Measurements from ENCODE around the gene TEP1. TPM values are rescaled to one million over a fixed set of nuclear protein-coding genes. Genes with fewer than 3 reads are reported as not detected.

TEP1 gene
- total and polyA plus RNA-seq, 2 of the 13 experiments (the other 11 are each of a cell fraction or from before 2014, with no cell fraction given): 11.0 to 12.8 TPM

- TF ChIP-seq, protein P1, sequence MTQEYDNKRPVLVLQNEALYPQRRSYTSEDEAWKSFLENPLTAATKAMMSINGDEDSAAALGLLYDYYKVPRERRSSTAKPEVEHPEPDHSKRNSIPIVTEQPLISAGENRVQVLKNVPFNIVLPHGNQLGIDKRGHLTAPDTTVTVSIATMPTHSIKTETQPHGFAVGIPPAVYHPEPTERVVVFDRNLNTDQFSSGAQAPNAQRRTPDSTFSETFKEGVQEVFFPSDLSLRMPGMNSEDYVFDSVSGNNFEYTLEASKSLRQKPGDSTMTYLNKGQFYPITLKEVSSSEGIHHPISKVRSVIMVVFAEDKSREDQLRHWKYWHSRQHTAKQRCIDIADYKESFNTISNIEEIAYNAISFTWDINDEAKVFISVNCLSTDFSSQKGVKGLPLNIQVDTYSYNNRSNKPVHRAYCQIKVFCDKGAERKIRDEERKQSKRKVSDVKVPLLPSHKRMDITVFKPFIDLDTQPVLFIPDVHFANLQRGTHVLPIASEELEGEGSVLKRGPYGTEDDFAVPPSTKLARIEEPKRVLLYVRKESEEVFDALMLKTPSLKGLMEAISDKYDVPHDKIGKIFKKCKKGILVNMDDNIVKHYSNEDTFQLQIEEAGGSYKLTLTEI (CRISPR knock-in tag; conservative IDR thresholded peaks at IDR 0.05): no peak
- TF ChIP-seq SMARCE1 (IDR thresholded peaks at IDR 0.05; ENCODE audit: borderline replicate concordance): no peak
- TF ChIP-seq, protein P2, sequence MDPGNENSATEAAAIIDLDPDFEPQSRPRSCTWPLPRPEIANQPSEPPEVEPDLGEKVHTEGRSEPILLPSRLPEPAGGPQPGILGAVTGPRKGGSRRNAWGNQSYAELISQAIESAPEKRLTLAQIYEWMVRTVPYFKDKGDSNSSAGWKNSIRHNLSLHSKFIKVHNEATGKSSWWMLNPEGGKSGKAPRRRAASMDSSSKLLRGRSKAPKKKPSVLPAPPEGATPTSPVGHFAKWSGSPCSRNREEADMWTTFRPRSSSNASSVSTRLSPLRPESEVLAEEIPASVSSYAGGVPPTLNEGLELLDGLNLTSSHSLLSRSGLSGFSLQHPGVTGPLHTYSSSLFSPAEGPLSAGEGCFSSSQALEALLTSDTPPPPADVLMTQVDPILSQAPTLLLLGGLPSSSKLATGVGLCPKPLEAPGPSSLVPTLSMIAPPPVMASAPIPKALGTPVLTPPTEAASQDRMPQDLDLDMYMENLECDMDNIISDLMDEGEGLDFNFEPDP (CRISPR knock-in tag; conservative IDR thresholded peaks at IDR 0.05): no peak
- TF ChIP-seq ZNF619 (CRISPR knock-in tag; IDR thresholded peaks at IDR 0.05): peak; percentile 49; the same call in 1 of the 2 replicates
- TF ChIP-seq ZNF570 (CRISPR knock-in tag; IDR thresholded peaks at IDR 0.05; ENCODE audit: borderline replicate concordance): no peak
- TF ChIP-seq, protein P3, sequence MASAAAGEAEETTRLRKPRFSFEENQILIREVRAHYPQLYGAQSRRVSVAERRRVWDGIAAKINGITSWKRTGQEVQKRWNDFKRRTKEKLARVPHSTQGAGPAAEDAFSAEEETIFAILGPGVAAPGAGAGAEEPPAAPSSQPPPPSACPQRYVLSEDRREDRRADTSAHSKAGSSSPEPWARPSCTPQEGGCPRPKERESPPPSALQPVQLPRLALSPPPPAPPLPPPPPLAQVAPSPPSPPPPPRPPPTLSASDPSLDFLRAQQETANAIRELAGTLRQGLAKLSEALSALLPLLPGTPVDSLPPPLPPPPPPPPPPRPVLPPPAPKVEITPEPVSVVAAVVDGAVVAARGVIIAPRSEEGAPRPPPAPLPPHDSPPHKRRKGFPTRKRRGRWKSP (CRISPR knock-in tag; IDR thresholded peaks at IDR 0.05): no peak
- no peak for TF ChIP-seq FOXK2 (IDR thresholded peaks at IDR 0.05)
- TF ChIP-seq, protein P4, sequence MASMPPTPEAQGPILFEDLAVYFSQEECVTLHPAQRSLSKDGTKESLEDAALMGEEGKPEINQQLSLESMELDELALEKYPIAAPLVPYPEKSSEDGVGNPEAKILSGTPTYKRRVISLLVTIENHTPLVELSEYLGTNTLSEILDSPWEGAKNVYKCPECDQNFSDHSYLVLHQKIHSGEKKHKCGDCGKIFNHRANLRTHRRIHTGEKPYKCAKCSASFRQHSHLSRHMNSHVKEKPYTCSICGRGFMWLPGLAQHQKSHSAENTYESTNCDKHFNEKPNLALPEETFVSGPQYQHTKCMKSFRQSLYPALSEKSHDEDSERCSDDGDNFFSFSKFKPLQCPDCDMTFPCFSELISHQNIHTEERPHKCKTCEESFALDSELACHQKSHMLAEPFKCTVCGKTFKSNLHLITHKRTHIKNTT (CRISPR knock-in tag; IDR thresholded peaks at IDR 0.05): no peak
- TF ChIP-seq HNF4G (IDR thresholded peaks at IDR 0.05; ENCODE audit: borderline replicate concordance, low read depth, low read length): no peak
- no peak for TF ChIP-seq HNF4G (CRISPR knock-in tag; IDR thresholded peaks at IDR 0.05; ENCODE audit: borderline replicate concordance, low read depth)
- peak; percentile 35; the same call in 1 of the 2 replicates for TF ChIP-seq ZFP90 (CRISPR knock-in tag; IDR thresholded peaks at IDR 0.05; ENCODE audit: borderline replicate concordance)
- no peak for TF ChIP-seq GPN1 (CRISPR knock-in tag; IDR thresholded peaks at IDR 0.05; ENCODE audit: borderline replicate concordance)
- peak; percentile 93 for TF ChIP-seq ZNF501 (CRISPR knock-in tag; IDR thresholded peaks at IDR 0.05)
- TF ChIP-seq KDM3A (CRISPR knock-in tag; IDR thresholded peaks at IDR 0.05; ENCODE audit: low read depth): no peak
- no peak for TF ChIP-seq ZSCAN31 (CRISPR knock-in tag; IDR thresholded peaks at IDR 0.05; ENCODE audit: low read depth)
- no peak for TF ChIP-seq CCDC6 (CRISPR knock-in tag; IDR thresholded peaks at IDR 0.05)
- peak; percentile 95 for TF ChIP-seq MAX (IDR thresholded peaks at IDR 0.05)
- TF ChIP-seq NBN (conservative IDR thresholded peaks at IDR 0.05): no peak
- TF ChIP-seq CAMTA2 (CRISPR knock-in tag; IDR thresholded peaks at IDR 0.05; ENCODE audit: borderline replicate concordance): no peak
Observed at GRCh38 chr14:20332788-20333493, 80.4 kb downstream of the TEP1 start, which contains the start of gene CCNB1IP1 (continued).
